ENCODE measurements around the gene ASAH2. TPM values are rescaled to one million over a fixed set of nuclear protein-coding genes. Genes with fewer than 3 reads are reported as not detected.
"Not testable (repeated sequence)": the region's sequence is repeated elsewhere in the genome, so short reads cannot be mapped to it uniquely, and the experiment has no call there.

ASAH2 gene
- polyA plus RNA-seq, 3 donors: 1.00 to 4.5 (median 1.6) TPM

- no peak for DNase-seq (ENCODE audit: low read depth in 3 of 3, low spot score in 2 of 3)
These were observed 9.5 kb upstream of the ASAH2 start for GRCh38 chr10:50260791-50261281.

- DNase-seq (ENCODE audit: low read depth in 3 of 3, low spot score in 2 of 3): no peak
These were observed 3.2 kb upstream of the ASAH2 start for GRCh38 chr10:50254479-50254878.

GRCh38 chr10:50250096-50250854 lies 1.0 kb downstream of the ASAH2 start:
- DNase-seq (ENCODE audit: low read depth in 3 of 3, low spot score in 2 of 3): no peak

- no peak for DNase-seq (ENCODE audit: low read depth in 3 of 3, low spot score in 2 of 3)
These were observed 2.7 kb downstream of the ASAH2 start for GRCh38 chr10:50248598-50248997.

- no peak for DNase-seq (ENCODE audit: low read depth in 3 of 3, low spot score in 2 of 3)
These were observed 3.3 kb downstream of the ASAH2 start for GRCh38 chr10:50248062-50248461.

GRCh38 chr10:50244201-50244600 lies 7.1 kb downstream of the ASAH2 start:
- DNase-seq (ENCODE audit: low read depth in 3 of 3, low spot score in 2 of 3): no peak

- DNase-seq (ENCODE audit: low read depth in 3 of 3, low spot score in 2 of 3): no peak
These were observed 8.5 kb downstream of the ASAH2 start for GRCh38 chr10:50242777-50243176.

- DNase-seq (ENCODE audit: low read depth in 3 of 3, low spot score in 2 of 3): not testable (repeated sequence)
These were observed 9.8 kb downstream of the ASAH2 start for GRCh38 chr10:50241478-50241877.

- no peak for DNase-seq (ENCODE audit: low read depth in 3 of 3, low spot score in 2 of 3)
These were observed 16.8 kb downstream of the ASAH2 start for GRCh38 chr10:50234486-50234885.

GRCh38 chr10:50232261-50232639 lies 19.1 kb downstream of the ASAH2 start:
- DNase-seq (ENCODE audit: low read depth in 3 of 3, low spot score in 2 of 3): no peak

GRCh38 chr10:50231515-50232260 lies 19.6 kb downstream of the ASAH2 start:
- no peak for DNase-seq (ENCODE audit: low read depth in 3 of 3, low spot score in 2 of 3)

- no peak for DNase-seq (ENCODE audit: low read depth in 3 of 3, low spot score in 2 of 3)
These were observed 21.9 kb downstream of the ASAH2 start for GRCh38 chr10:50229460-50229859.

- DNase-seq (ENCODE audit: low read depth in 3 of 3, low spot score in 2 of 3): no peak
These were observed 22.6 kb downstream of the ASAH2 start for GRCh38 chr10:50228672-50229071.

GRCh38 chr10:50226610-50227009 lies 24.7 kb downstream of the ASAH2 start:
- DNase-seq (ENCODE audit: low read depth in 3 of 3, low spot score in 2 of 3): no peak

GRCh38 chr10:50224330-50224952 lies 26.9 kb downstream of the ASAH2 start:
- DNase-seq (ENCODE audit: low read depth in 3 of 3, low spot score in 2 of 3): peak in 2 of 3 donors; percentile 7 to 12

- DNase-seq (ENCODE audit: low read depth in 3 of 3, low spot score in 2 of 3): no peak
These were observed 29.1 kb downstream of the ASAH2 start for GRCh38 chr10:50222199-50222598.

GRCh38 chr10:50221470-50221869 lies 29.8 kb downstream of the ASAH2 start:
- no peak for DNase-seq (ENCODE audit: low read depth in 3 of 3, low spot score in 2 of 3)

- no peak for DNase-seq (ENCODE audit: low read depth in 3 of 3, low spot score in 2 of 3)
These were observed 31.7 kb downstream of the ASAH2 start for GRCh38 chr10:50219646-50220045.

- DNase-seq (ENCODE audit: low read depth in 3 of 3, low spot score in 2 of 3): no peak
These were observed 32.1 kb downstream of the ASAH2 start for GRCh38 chr10:50219200-50219599.

GRCh38 chr10:50216894-50217293 lies 34.4 kb downstream of the ASAH2 start:
- DNase-seq (ENCODE audit: low read depth in 3 of 3, low spot score in 2 of 3): no peak

GRCh38 chr10:50216418-50216817 lies 34.9 kb downstream of the ASAH2 start:
- no peak for DNase-seq (ENCODE audit: low read depth in 3 of 3, low spot score in 2 of 3)

- DNase-seq (ENCODE audit: low read depth in 3 of 3, low spot score in 2 of 3): no peak
These were observed 39.6 kb downstream of the ASAH2 start for GRCh38 chr10:50211670-50212069.

Data from right renal cortex interstitium (tissue), 3 donors.